Chondrocyte (in vitro differentiated cells): Measurements from ENCODE around the gene PRKD3. TPM values are rescaled to one million over a fixed set of nuclear protein-coding genes. Genes with fewer than 3 reads are reported as not detected.

Source experiments
- DNase-seq: peaks from one replicate; pipeline ENCODE4 v3.0.0; 2021; ENCODE audit warnings: mixed read lengths, low spot score
- H3K27ac Mint-ChIP-seq: one replicate; pipeline ENCODE4 v1.8.0; 2021; ENCODE audit warnings: mild to moderate bottlenecking, moderate library complexity, mixed read lengths; ENCODE audit not compliant: unreplicated experiment
- H3K27me3 Mint-ChIP-seq: 2 replicates; pipeline ENCODE4 v1.8.0; 2021; ENCODE audit warnings: low read depth, mixed read lengths
- H3K36me3 Mint-ChIP-seq: 2 replicates; pipeline ENCODE4 v1.8.0; 2021; ENCODE audit warnings: low read depth, mixed read lengths
- H3K4me1 Mint-ChIP-seq: 2 replicates; pipeline ENCODE4 v1.8.0; 2021; ENCODE audit warnings: low read depth, mild to moderate bottlenecking, mixed read lengths
- H3K4me3 Mint-ChIP-seq: one replicate; pipeline ENCODE4 v1.8.0; 2021; ENCODE audit warnings: mild to moderate bottlenecking, moderate library complexity, mixed read lengths; ENCODE audit not compliant: unreplicated experiment
- H3K9me3 Mint-ChIP-seq: 2 replicates; pipeline ENCODE4 v1.8.0; 2021; ENCODE audit warnings: low read depth, mixed read lengths
- total RNA-seq: library from RNA; stranded (reverse); gene quantifications from 3 replicates; pipeline ENCODE4 v1.2.1, GENCODE V29; 2021
- TF ChIP-seq, protein P1 (sequence below): fragments of 200-600 bp; sonication (generic); IDR thresholded peaks from 2 replicates; pipeline ENCODE4 v1.5.0; 2021; ENCODE audit warnings: antibody characterized with exemption, mild to moderate bottlenecking, moderate library complexity

The PRKD3 gene
- total RNA-seq, 1 donor from 2014 or later: 45.4 TPM

GRCh38 chr2:37343537-37344434 is 19.2 kb upstream of the PRKD3 start:
- Mint-ChIP-seq H3K9me3 (no peaks in the 10 kb centered on the region), H3K27me3 (no peaks in the 10 kb centered on the region), H3K4me3 (no peak overlapping the region), H3K27ac (no peak overlapping the region), H3K36me3 (no peaks in the 10 kb centered on the region), H3K4me1 (peaks cover 4% of the 10 kb centered on the region)
- DNase-seq: no peak
- TF ChIP-seq, protein P1, sequence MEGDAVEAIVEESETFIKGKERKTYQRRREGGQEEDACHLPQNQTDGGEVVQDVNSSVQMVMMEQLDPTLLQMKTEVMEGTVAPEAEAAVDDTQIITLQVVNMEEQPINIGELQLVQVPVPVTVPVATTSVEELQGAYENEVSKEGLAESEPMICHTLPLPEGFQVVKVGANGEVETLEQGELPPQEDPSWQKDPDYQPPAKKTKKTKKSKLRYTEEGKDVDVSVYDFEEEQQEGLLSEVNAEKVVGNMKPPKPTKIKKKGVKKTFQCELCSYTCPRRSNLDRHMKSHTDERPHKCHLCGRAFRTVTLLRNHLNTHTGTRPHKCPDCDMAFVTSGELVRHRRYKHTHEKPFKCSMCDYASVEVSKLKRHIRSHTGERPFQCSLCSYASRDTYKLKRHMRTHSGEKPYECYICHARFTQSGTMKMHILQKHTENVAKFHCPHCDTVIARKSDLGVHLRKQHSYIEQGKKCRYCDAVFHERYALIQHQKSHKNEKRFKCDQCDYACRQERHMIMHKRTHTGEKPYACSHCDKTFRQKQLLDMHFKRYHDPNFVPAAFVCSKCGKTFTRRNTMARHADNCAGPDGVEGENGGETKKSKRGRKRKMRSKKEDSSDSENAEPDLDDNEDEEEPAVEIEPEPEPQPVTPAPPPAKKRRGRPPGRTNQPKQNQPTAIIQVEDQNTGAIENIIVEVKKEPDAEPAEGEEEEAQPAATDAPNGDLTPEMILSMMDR: peak; percentile 61

- Mint-ChIP-seq H3K36me3 (no peaks in the 10 kb centered on the region), H3K4me1 (peaks cover 4% of the 10 kb centered on the region), H3K27ac (no peak overlapping the region), H3K9me3 (no peaks in the 10 kb centered on the region), H3K27me3 (no peaks in the 10 kb centered on the region), H3K4me3 (no peak overlapping the region)
- TF ChIP-seq, protein P1: no peak
- no peak for DNase-seq
Observed at GRCh38 chr2:37342591-37343220, 18.1 kb upstream of the PRKD3 start.

DNA sequence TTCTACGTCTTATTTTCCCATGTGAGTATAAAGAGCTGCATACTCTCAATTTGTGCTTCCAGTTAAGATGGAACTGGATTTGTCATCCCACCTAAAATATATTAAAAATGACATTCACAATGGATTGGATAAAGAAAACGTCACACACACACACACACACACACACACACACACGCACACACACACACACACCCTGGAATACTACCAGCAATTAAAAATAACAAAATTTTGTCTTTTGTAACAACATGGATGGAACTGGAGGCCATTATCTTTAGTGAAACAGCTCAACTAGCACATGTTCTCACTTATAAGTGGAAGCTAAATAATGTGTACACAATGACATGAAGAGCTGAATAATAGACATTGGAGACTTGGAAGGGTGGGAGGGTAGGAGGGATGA is 16.0 kb upstream of the PRKD3 start:
- no peaks in the 10 kb centered on the region for H3K9me3 Mint-ChIP-seq
- H3K27me3 Mint-ChIP-seq: no peaks in the 10 kb centered on the region
- peaks cover 4% of the 10 kb centered on the region for H3K4me1 Mint-ChIP-seq
- TF ChIP-seq, protein P1: no peak
- no peak for DNase-seq
- no peak overlapping the region for H3K4me3 Mint-ChIP-seq
- H3K27ac Mint-ChIP-seq: no peak overlapping the region
- H3K36me3 Mint-ChIP-seq: no peaks in the 10 kb centered on the region

GRCh38 chr2:37338933-37339332 is 14.3 kb upstream of the PRKD3 start:
- H3K4me1 Mint-ChIP-seq: peaks cover 4% of the 10 kb centered on the region
- no peak for DNase-seq
- no peaks in the 10 kb centered on the region for H3K27me3 Mint-ChIP-seq
- TF ChIP-seq, protein P1: no peak
- H3K4me3 Mint-ChIP-seq: no peak overlapping the region
- no peaks in the 10 kb centered on the region for H3K9me3 Mint-ChIP-seq
- no peak overlapping the region for H3K27ac Mint-ChIP-seq
- no peaks in the 10 kb centered on the region for H3K36me3 Mint-ChIP-seq

GRCh38 chr2:37337620-37338280 is 13.1 kb upstream of the PRKD3 start:
- TF ChIP-seq, protein P1: no peak
- Mint-ChIP-seq H3K4me1 (no peaks in the 10 kb centered on the region), H3K4me3 (no peak overlapping the region), H3K27ac (no peak overlapping the region), H3K9me3 (no peaks in the 10 kb centered on the region), H3K36me3 (no peaks in the 10 kb centered on the region), H3K27me3 (no peaks in the 10 kb centered on the region)
- DNase-seq: no peak
